AG09319 (cell line): Measurements from ENCODE around the gene SFXN1.

Source experiments
- DNase-seq: peaks from one replicate; pipeline ENCODE4 v3.0.0-alpha.2; 2010; ENCODE audit warnings: low read depth; ENCODE audit errors: extremely low read depth
- TF ChIP-seq, protein P1 (sequence below): IDR thresholded peaks from 2 replicates; pipeline ENCODE4 v1.5.1; 2011; ENCODE audit warnings: low read depth, mild to moderate bottlenecking, inconsistent platforms, low read length, moderate library complexity

SFXN1 gene

DNA sequence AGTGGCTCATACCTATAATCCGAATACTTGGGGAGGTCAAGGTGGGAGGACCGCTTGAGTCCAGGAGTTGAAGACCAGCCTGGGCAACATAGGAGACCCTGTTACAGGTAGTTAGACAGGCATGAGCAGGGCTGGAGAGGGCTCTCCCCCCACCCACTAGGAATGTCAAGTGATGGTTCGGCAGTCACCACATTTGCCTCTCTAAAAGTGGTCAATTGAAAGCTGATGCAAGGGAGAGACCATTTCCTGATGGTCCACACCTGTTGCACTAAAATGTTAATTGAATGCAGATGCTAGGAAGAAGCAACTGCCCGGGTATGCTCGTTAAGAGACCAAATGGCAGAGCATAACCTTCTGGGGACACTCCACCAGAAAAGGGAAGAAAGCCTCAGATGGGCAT lies 82.7 kb downstream of the SFXN1 start:
- TF ChIP-seq, protein P1, sequence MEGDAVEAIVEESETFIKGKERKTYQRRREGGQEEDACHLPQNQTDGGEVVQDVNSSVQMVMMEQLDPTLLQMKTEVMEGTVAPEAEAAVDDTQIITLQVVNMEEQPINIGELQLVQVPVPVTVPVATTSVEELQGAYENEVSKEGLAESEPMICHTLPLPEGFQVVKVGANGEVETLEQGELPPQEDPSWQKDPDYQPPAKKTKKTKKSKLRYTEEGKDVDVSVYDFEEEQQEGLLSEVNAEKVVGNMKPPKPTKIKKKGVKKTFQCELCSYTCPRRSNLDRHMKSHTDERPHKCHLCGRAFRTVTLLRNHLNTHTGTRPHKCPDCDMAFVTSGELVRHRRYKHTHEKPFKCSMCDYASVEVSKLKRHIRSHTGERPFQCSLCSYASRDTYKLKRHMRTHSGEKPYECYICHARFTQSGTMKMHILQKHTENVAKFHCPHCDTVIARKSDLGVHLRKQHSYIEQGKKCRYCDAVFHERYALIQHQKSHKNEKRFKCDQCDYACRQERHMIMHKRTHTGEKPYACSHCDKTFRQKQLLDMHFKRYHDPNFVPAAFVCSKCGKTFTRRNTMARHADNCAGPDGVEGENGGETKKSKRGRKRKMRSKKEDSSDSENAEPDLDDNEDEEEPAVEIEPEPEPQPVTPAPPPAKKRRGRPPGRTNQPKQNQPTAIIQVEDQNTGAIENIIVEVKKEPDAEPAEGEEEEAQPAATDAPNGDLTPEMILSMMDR: no peak
- DNase-seq: no peak

DNA sequence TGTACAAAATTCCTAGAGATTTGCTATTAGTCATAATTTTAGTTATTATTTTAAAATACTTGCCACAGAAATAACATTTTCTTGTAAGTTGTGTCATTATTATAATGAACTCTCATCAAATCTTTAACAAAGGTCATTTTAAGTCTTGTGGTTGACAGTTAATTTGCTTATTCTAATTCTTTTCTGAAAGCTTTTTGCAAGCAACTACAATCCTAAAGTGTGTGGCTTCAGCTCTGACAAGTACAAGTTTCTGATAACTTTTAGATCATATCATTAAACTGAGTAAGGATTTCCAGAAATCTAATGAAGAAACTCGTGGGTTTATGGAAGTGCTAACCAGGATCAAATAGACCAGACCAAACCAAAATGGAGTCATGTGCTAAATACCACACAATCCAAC lies 86.4 kb downstream of the SFXN1 start:
- TF ChIP-seq, protein P1: no peak

DNA sequence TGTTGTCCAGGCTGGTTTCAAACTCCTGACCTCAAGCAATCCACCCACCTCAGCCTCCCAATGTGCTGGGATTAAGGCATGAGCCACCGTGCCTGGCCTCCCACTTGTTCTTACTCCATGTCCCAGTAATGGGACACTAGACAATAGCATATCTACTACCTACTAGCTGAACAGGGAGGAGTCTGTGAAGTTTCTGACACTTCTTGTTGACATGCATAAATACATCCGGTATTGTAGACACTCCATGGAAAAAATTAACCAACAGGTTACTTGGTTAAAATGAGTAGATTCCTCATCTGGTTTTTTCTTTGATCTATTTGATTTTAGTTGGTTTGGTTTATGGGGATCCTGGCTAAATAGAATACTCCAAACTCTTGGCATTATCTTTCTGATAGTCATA lies 88.3 kb downstream of the SFXN1 start:
- TF ChIP-seq, protein P1: no peak
- DNase-seq: no peak

More for the DNA sequence above, 86.4 kb downstream of the SFXN1 start:
- DNase-seq: no peak

DNA sequence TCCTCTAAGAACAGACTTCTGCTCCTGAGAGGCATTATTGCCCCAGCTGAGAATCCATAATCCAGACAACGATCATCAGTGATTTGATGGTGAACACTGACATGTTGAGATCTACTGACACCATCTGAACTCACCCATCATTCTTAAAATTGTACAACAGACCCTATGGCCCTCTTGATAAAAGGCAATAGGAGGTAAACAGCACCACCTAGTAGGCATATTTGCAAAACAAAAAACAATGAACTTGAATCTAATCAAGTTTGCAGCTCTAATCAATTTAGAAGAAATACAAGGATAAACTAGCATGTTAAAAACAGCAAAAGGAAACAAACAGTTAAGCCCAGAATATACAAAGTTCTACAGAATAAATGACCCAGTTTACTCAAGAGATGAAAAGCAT lies 89.6 kb downstream of the SFXN1 start:
- no peak for DNase-seq
- TF ChIP-seq, protein P1: no peak

DNA sequence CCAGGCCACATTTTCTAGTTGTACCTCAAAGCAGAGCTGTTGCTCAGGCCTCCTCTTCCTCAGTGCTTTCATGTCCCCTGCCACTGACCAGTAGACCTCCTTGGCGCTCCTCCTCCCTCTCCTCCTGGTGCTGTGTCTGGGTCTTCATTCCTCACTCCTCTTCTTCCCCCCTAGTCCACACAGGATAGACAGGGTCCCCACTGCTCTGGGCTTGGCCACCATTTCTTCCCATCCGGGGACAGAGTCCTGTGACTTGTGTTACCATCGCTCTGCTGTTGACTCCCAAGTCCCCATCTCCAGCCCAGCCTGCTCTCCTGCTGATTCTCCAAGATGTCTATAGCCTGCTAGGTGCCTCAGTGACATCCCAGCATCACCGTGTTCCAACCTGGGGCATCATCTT lies 91.3 kb downstream of the SFXN1 start:
- TF ChIP-seq, protein P1: no peak
- no peak for DNase-seq

DNA sequence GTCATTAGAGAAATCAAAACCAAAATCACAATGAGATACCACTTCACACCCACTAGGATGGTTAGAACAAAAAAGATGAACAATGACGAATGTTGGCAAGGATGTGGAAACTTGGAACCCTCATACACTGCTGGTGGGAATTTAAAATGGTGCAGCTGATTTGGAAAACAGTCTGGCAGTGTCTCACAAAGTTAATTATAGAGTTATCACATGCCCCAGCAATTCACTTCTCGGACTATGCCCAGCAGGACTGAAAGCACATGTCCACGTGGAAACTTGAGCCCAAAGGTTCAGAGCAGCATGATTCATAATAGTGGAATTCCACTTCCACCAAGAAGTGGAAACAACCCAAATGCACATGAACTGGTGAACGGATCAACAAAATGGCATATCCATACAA lies 94.5 kb downstream of the SFXN1 start:
- TF ChIP-seq, protein P1: no peak
- DNase-seq: no peak

DNA sequence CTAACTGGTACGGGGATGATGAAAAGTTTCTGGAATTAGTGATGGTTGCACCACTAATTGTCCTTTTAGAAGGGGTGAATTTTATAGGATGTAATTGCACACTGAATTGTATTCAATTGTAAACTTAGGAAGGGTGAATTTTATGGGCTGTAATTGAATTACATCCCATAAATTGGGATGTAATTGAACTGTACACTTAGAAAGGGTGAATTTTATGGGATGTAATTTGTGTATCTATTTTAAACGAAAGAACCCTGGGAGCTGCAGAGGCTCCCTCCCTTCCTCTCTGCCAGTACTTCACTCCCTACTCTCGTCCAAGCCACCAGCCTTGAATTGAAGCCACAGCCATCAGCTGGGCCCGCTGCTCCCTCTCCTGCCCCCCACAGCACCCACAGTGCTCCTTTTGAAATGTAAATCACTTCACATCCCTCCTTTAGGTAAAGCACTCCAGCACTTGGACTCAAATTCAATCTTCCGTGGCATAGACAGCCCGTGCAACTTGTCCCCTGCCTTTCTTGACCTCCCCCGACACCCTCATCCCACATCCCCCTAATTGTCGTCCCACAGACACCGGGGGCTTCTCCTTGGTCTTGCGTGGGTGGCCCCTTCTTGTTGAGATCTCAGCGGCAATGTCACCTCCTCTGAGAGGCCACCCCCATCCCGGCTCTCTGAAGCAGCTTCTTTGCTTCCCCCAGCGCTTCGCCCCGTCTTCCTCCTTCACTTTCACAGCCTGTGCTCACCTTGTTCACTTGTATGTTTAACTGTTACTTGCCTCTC lies 95.3 kb downstream of the SFXN1 start:
- no peak for DNase-seq

More for the DNA sequence above, 95.3 kb downstream of the SFXN1 start:
- TF ChIP-seq, protein P1: no peak
